GM21528 (cell line): Measurements from ENCODE around the gene CRHR1.

Experiments used
- ATAC-seq: cut with Tn5 transposase; IDR thresholded peaks from one replicate; pipeline ENCODE4 v1.9.1; 2021; ENCODE audit warnings: mild to moderate bottlenecking, moderate library complexity; ENCODE audit not compliant: unreplicated experiment, low FRiP score

Gene CRHR1

DNA sequence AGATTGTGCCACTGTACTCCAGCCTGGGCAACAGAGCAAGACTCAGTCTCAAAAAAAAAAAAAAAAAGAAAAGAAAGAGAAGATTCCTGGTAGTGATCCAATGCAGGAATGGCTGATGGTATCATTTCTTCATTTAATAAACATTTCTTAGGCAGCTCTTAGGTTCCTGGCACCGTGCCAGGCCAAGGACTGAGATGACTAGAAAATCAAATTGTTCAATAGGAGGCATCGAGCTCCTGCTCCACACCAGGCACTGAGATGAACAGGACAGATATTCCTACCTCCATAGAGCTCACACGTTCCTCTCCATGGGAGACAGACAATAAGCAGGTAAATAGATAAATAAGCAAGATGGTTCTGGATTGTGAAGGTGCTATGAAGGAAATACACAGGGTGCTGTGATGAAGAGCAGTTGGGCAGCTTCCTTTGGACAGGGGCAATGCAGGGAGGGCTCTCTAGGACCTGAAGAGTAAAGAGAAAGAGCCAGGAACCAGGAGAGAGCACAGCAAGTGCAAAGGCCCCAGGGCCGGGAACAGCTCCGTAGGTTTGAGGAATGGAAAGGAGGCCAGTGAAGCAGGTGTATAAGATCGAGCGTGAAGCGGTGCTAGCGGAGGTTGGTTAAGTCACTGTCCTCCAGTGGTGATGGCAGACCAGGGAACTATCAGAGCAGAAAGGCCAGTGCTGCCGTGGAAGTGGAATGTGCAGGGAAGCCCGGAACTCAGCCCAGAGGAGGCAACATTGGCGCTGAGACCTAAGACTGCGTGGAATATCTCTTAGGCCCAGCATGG lies 26.5 kb upstream of the CRHR1 start:
- ATAC-seq = no peak

GRCh38 chr17:45758544-45758943 lies 25.6 kb upstream of the CRHR1 start:
- ATAC-seq = no peak

DNA sequence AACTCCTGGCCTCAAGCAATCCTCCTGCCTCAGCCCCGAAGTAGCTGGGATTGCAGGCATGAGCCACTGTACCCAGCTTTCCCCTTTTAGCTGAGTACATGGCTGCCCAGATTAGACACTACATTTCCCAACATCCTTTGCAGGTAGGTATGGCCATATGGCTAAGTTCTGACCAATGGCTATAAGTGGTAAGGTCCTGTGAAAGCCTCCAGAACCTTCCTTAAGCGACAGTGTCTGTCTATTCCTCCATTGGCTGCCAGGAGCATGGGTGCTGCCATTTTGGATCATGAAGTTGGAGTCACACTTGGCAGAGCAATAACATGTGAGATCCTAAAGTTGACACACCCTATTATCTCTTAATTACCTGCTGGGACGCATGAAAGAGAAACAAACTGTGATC lies 24.4 kb upstream of the CRHR1 start:
- no peak for ATAC-seq

GRCh38 chr17:45761957-45762565 lies 22.1 kb upstream of the CRHR1 start:
- no peak for ATAC-seq

- ATAC-seq = no peak
These were observed 20.9 kb upstream of the CRHR1 start for GRCh38 chr17:45763182-45763581.

DNA sequence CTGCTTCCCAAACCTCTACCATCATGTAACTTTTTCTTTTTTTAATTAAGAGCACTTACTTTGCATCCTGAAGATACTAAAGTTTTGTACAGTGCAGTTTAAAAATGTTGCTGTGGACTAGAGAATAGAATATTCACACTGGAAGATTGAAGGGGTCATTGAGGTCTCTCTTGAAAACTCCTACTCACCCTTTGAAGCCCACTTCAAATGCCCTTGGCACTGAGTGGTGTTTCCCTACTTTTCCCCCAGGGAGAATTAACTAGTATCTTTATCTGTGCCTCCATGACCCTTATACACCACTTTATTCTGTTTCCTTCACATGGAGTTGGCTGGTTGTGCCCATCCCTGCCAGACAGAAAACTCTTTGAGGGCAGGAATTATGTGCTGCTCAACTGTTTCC lies 19.6 kb upstream of the CRHR1 start:
- no peak for ATAC-seq

DNA sequence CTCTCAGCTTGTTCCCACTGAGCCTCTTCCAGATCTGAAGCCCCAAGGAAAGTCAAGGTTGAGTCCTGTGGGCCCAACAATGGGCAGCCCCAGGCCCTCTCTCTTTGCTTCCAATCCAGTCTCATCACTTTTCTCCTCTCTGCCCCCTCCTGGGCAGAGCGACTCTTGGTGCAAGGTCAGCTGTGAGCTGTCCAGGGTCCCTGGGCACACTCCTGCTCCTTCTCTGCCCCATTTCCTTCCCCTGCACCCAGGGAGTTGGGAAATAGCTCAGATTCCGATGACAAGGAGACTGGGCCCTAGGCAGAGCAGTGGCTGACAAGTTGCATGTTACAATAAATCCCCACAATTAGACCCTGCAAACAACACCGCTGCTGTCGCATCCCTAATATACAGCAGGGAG lies 16.1 kb upstream of the CRHR1 start:
- no peak for ATAC-seq

GRCh38 chr17:45770632-45771270 lies 13.4 kb upstream of the CRHR1 start:
- ATAC-seq = no peak

DNA sequence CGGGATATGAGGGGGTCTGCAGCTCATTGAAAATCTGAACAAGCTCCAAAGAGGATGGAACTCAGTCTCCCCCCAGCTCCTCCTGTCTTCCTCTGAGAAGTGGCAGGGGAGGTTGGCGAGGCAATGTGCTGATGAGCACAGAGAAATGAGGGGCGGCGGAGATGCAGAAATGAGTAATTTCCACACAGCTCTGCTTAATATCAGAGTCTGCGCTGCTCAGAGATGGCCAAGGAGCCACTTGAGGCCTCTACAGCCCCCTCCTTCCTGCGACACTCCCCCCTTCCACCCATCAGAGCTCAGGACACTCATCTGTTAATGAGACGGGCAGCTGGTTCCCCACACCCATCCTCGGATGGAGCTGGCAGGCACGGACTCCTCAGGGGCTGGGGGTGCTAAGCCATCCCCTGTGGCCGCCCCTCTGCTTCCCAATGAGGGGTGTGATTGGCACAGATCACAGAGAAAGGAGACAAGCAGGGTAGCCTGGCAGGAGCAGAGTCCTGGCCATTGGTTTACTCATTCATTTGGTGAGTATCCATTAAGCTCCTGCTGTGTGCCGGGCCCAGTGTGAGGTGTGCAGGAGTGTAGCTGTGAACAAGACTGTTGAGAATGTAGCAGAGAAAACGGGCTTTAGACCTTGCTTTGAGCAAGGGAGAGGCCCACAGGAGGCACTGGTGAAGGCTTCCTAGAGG lies 12.7 kb upstream of the CRHR1 start:
- no peak for ATAC-seq

GRCh38 chr17:45775148-45775547 lies 9.0 kb upstream of the CRHR1 start:
- ATAC-seq = no peak

DNA sequence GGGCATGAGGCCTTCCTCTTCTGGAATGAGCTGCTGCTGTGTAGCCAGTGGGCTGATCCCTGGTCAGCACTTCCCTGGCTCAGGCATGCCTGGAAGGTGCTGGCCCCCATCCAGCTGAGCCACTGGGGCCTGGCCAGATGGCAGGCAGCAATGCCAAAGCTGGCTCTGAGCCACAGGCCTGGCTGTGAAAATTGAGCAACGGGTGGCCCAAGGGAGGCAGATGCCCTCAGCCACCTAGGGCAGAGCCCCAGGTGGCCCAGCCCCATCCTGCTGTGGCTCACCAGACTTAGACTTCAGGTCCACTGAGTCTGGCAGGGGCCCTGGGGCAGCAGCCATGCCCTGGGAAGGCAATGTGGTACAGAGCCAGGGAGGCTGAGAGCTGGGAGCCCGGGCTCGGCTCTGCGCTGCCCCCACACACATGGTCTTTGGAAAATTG lies 8.5 kb upstream of the CRHR1 start:
- ATAC-seq = no peak

DNA sequence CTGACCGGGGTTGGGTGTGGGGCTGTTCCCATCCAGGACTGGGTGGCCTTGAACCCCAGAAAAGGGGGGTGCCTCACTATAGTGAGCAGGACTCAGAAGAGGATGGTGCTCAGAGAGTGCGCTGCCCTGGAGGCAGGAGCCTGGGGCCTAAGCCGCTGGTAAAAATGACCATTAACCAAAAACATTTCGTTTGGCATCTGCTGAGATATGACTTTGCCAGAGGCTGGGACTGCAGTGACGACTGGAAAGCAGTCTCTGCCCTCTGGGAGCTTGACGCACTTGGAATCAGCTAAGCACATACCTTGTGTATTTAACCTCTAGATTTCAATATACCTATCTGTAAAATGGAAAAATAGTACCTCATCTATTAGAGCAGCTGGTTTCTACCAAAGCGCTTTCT lies 7.2 kb upstream of the CRHR1 start:
- ATAC-seq = no peak

DNA sequence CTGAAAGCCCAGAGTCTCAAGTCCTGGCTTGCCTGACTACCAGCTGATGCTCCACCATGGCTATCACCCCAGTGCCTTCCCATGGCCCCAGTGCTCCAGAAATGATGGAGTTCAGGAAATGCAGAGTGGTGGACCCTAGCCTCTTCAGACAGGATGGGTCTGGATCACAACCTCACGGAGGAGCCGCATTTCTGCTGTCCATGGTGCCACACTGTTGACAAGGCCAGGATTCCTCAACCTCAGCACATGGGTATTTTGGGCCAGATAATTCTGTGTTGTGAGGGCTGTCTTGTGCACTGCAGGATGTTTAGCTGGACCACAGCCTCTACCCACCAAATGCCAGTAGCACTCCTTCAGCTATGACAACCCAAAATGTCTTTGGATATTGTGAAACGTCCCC lies 6.7 kb upstream of the CRHR1 start:
- ATAC-seq = no peak

DNA sequence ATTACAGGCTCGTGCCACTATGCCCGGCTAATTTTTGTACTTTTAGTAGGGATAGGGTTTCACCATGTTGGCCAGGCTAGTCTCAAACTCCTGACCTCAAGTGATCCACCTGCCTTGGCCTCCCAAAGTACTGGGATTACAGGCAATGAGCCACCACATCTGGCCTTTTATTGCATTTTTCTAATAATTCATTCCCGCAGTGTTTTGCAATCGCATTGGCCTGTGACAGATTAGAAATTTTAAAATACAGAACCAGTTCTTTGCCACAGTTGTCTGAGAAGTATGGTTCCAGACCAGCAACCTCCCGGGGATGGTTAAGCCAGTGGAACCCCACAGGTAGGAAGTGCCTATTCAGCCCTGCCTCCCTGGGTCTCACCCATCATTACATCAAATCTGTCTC lies 3.2 kb upstream of the CRHR1 start:
- ATAC-seq = no peak

- no peak for ATAC-seq
These were observed 1.1 kb upstream of the CRHR1 start for GRCh38 chr17:45782889-45783592.

DNA sequence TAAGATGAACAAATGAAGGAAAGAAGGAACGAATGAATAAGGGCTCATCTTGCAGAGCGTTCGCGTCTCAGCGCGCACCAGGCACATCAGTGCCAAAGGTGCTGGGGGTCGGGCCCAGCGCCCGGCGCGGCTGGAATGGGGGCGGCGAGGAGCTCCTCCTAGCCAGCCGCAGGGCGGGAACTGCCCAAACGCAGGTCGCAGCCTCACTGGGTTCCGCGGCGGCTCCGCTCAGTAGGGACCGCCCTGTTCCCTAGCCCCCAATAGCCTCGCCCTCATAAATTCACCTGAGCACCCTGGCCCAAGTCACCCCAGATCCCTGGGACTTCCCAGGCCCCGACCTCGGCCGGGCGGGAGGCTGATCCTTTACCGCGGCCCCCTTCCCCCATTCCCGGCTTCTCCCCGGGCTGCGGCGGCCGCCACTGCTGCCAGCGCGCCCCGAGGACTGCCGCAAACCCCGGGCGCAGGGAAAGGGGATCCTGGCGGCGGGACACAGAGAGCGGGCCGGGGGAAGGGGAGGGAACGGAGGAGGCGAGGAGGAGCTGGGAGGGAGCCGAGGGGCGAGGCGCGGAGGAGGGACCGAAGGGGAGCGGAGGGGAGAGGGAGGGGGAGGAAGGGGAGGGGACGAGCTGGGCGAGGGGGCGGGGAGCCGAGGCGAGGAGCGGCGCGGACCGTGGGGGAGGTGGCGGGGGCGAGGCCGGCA lies 377 bp upstream of the CRHR1 start:
- ATAC-seq = no peak

GRCh38 chr17:45784741-45785479 lies 790 bp downstream of the CRHR1 start:
- no peak for ATAC-seq

DNA sequence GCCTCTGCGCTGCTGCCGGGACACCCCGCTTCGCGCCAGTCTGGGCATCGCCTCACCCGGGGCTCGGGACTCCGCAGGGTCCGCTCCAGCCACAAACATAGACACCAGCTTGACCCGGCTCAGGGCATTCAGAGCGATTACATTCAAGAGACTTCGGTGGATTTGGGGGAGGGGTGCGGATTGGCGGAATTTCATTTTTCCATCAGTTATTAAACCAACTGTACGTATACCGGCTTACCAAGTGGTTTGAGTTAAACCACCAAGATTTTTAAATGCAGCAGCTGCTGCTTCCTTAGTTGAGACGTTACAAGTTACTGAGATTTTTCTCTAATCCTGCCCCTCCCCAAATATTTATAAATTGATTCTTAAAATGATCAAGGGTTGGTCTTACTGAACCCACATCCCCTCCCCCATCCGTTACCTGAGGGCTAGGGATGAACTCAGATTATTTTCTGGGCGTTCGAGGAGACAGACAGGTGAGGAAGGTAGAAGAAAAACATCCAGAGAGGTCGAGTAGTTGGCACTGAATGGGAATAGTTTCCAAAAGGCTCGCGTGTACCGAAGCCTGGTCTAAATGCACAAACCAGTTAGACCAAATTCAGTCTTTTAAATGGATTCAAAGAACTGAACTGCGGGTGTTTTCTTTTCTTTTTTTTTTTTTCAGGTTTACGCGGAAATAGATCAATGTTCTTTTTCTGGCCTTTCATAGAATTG lies 1.5 kb downstream of the CRHR1 start:
- no peak for ATAC-seq

- no peak for ATAC-seq
These were observed 2.2 kb downstream of the CRHR1 start for GRCh38 chr17:45786349-45786748.
